Stimulated activated CD8-positive, alpha-beta memory T cell treated with anti-CD3 and anti-CD28 coated beads, Interleukin-7, amount 100 ng/mL, for 4 hours (primary cell): ENCODE data around the gene TAB2.
A peak's percentile ranks its signal among the peaks of the same experiment; 100 is the strongest.
"Not testable (repeated sequence)": the region's sequence is repeated elsewhere in the genome, so short reads cannot be mapped to it uniquely, and the experiment has no call there.

Experiments
- DNase-seq, 2 donors: peaks; one replicate each; pipeline ENCODE4 v3.0.0-alpha.2; 2020; ENCODE audit warnings: low read depth in 2 of 2

The TAB2 gene

DNA sequence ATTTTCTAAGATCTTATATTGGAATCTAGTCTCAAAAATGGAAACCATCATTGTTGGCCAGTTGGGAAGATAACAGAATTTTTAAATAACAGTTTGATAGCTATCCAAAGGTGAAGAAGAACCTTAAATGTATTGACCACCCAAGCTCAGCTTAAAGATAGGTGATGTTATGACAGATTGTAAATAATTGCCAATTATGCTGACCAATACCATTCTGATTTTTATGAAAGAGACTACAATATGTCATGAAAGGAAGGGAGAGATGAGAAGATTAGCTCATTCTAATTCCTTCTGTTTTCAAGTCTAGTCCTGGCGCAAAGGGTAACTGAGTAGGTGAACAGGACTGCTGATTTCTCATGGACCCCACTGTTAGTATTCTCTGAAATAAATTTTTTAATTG, 5.7 kb upstream of the TAB2 start:
- DNase-seq, result no peak

DNA sequence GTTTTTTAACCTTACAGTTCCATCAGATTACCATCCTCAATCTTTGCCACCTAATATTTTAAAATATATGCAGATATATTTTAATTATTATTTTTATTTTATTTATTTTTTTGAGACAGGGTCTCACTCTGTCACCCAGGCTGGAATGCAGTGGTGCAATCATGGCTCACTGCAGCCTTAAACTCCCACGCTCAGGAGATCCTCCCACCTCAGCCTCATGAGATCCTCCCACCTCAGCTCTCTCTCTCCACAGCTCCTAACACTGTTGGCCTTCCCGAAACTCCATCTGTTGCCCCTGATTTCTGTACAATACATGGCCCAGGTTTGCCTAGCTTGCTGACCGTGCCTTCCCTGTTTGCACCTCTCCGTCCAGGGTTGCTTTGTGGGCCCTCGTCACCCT, 4.4 kb upstream of the TAB2 start:
- no peak for DNase-seq

DNA sequence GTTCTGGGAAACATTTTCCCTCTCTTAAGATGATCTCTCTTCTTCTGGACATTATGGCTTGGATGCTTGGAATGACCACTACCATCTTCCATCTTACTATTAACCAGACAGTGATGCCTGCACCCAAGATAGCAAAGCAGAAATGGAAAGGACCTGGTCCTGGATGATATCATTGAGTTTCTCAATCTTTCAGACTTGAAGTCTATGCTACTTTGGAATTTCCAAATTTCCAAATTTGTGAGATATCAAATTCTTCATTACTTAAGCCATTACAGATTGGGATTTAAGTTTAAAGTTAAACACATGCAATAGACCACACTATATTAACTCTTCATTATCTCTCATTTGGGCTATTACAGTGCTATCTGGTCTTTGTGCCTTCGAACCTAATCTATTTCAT, 3.7 kb upstream of the TAB2 start:
- no peak for DNase-seq

DNA sequence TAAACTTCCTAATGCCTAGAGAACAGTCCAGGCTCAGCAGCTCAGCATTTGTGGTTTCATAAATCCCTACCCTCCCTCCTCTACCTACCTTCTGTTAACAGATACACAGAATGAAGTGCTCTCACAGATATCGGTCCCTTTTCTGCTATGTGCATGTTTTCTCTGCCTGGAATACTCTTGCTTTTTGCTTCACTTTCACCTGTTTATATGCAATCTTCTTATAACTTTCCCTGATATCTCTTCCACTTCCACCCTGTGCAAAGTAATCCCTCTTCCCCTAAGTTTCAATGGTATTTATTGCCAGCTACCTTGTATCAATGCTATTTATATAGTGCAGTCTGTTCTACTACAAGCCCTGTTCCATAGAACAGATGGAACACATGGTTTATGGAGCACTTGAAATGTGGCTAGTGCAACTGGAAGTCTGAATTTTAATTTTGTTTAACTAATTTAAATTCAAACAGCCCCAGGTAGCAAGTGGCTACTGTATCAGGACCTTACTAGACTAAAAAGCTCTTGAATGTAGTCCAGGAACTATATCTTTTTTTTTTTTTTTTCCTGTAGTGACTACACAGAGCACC, 3.1 kb upstream of the TAB2 start:
- no peak for DNase-seq

GRCh38 chr6:149316108-149316727, 1.3 kb upstream of the TAB2 start:
- no peak for DNase-seq

DNA sequence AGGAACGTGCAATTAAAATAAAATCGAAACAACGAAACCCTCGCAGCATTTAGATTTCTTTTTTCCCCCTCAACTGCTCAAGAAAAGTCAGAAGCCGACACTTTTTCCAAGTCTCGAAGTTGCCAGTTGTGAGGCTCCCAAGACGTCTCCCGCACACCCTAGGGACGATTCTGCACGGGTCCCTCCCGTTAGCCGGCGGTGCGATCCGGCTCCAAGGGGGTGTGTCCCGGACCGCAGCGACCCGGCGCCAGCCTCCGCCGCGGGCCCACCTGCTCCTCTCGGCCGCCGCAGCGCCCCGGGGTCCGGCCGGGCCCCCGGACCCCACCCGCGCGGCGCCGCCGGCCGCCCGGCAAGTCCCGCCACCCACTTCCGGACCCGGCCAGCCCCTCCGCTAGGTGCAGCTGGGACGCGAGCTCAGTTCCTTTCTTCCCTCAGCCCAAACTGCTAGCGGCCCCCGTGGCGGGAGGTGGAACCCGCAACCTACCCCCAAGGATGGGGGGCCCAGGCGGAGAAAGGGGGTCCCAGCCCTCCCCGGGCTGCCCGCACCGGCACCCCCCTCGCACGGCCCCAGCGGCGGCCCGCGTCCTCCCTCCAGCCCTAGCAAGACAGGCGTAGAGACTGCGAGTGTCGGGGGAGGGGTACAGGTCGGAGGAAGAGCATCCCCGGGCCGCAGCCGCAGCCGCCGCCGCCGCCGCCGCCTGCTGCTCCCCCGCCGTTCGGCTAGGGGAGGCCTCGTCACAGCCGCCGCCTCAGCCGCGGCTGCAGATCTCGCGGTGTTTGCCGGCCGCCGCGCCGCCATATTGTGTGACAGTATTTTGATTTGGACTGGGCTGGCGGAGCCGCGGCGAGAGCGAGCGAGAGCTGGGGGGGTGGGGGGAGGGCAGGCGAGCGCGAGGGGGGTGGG, 520 bp upstream of the TAB2 start:
- DNase-seq, result peak; percentile 79 to 84

- DNase-seq, result no peak
These were observed 1.2 kb downstream of the TAB2 start for GRCh38 chr6:149318581-149319286.

GRCh38 chr6:149319422-149319821, 1.9 kb downstream of the TAB2 start:
- DNase-seq, result no peak

GRCh38 chr6:149320016-149320415, 2.5 kb downstream of the TAB2 start:
- not testable (repeated sequence) for DNase-seq

GRCh38 chr6:149320796-149321195, 3.3 kb downstream of the TAB2 start:
- no peak for DNase-seq

DNA sequence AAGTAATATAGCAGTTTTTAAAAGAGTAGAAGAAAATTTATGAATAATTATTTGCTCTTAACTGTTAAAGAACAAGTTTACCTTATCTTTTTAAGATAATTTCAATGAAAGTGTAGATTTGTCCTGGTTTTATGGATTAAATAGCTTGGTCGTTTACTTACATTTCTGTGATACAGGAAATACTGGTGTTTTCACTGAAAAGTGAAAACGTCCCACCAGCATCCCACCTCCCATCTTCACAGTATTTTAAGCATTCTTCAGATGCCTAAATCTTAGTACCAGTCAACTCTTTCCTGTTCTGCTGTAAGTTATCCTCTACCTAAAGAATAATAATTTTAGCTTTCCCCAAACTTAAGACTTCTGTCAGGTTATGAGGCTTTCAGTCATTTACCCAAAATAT, 5.8 kb downstream of the TAB2 start:
- no peak for DNase-seq

DNA sequence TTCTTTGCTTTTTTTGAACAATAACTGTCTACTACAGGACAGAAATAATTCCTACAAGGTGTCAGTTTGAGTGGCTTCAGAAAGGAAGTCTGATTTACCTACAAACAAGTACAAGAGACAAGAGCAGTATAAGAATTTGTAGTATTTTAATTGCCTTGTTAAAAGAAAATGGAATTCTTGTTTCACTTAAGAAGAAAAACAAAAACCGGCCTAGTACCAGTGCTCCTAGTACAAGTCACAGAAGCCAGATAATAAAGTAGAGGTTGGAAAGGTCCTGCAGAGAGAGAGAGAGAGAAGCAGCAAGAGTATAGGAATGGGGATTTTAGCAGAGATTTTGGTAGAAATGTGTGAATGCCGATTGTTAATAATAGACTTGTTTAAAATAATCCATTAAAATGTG, 6.4 kb downstream of the TAB2 start:
- no peak for DNase-seq

GRCh38 chr6:149324428-149324827, 6.9 kb downstream of the TAB2 start:
- no peak for DNase-seq

DNA sequence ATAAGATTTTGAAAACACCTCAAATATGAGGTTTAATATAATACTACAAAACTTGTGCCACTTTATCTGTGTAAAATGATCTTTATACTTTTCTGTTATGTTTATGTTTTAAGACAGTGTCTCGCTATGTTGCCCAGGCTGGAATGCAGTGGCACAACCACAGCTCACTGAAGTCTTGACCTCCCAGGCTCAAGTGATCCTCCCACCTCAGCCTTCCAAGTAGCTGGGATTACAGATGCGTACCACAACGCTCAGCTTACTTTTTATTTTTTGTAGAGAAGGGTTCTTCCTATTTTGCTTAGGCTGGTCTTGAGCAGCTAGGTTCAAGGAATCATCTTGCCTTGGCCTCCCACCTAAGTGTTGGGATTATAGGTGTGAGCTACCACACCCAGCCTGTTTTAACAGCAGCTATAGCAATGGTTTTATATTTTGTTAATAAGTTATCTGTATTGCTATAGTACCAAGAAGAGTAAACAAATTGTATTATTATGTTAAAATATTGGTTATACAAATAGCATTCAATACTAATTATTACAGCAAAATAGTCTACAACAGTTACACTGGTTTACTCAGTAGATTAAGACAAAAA, 8.2 kb downstream of the TAB2 start:
- no peak for DNase-seq

GRCh38 chr6:149327638-149328037, 10.1 kb downstream of the TAB2 start:
- DNase-seq, result no peak

- no peak for DNase-seq
These were observed 10.6 kb downstream of the TAB2 start for GRCh38 chr6:149328083-149328482.

DNA sequence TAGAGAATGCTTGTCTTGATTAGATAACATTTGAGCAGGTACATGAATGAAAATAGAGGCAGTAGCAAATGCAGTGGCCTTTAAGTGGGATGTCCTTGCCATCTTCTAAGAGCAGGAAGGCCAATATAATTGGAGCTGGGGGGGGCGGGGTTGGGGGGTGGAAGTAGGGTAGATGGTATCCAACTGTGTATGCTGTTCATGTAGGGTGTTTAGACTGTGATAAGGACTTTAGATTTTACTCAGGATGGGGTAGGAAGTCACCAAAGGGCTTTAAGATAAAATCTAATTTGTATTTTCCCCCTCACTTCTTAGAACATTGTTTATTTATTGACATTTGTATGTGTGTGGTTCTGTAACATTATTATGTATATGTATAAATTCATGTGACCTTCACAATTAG, 12.0 kb downstream of the TAB2 start:
- no peak for DNase-seq

DNA sequence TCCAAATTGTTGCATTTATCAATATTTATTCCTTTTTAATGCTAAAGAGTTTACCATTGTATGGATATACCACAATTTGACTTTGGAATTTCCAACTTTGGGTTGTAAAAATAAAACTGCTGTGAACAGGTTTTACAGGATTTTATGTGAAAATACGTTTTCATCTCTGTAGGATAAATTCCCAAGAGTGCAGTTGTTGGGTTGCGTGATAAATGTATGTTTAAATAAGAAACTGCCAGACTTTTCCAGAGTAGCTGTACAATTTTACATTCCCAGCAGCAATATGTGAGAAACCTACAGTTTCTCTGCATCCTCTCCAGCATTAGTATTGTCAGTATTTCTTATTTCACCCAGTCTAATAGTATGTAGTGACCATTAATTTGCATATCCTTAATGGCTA, 12.6 kb downstream of the TAB2 start:
- DNase-seq, result no peak

GRCh38 chr6:149331043-149331807, 13.7 kb downstream of the TAB2 start:
- DNase-seq, result no peak

GRCh38 chr6:149331871-149332270, 14.4 kb downstream of the TAB2 start:
- no peak for DNase-seq

- DNase-seq, result no peak
These were observed 15.2 kb downstream of the TAB2 start for GRCh38 chr6:149332602-149333265.
